CD4-positive, alpha-beta T cell treated with Interleukin-2 at 100 ng/mL for 4 hours (primary cell): ENCODE measurements around the gene ORMDL2.
"Not testable (repeated sequence)": the region's sequence is repeated elsewhere in the genome, so short reads cannot be mapped to it uniquely, and the experiment has no call there.

ENCODE experiments used
- DNase-seq: peaks from one replicate; pipeline ENCODE4 v3.0.0-alpha.2; 2020; ENCODE audit warnings: low spot score

The ORMDL2 gene

DNA sequence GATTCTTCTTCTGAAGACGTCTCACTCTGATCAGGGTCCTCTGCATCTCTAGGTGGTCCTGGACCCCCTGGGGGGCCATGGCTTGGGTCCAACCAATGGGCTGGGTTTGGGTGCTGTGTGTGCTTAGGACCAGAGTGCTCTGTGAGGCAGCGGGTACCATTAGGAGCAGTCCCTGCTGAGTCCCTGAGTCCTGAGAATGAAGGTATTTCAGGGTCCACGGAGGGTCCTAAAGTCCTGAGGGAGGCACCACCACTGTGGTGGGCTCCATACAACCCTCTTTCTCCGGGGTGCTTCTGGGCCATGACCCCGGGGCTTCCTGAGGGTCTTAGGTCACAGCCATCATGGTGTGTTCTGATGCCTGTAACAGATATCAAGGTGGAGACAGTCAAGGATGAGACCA, 10.5 kb downstream of the ORMDL2 start:
- no peak for DNase-seq

DNA sequence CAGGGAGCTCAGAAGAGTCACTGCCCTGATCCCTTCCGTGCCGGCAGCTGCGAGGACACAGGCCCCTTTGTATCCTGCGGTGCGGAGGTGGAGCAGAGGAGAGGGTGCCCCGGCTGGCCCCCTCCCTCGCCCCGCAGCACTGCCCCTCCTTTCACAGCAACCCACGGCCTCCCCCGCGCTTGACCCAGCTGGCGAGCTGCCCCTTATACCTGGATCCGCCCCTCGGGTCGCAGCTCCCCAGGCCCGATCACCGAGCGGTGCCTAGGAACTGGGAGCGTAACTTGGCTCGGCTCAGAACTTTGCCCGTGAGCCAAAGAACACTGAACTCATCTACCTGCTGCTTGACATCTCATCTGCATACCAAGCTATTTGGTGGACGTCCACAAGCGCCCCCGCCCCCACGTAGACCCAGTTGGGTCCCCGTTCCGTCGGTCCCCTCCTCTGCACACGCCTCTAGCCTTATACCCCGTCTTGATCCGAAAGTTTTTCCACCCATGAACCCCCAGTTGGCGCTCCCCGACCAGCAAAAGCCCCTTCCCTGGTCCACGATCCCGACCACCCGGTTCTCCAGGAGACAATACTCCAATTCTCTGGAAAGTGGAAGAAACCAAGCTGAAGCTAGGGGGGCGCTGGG, 12.2 kb downstream of the ORMDL2 start:
- peak; percentile 16 for DNase-seq

DNA sequence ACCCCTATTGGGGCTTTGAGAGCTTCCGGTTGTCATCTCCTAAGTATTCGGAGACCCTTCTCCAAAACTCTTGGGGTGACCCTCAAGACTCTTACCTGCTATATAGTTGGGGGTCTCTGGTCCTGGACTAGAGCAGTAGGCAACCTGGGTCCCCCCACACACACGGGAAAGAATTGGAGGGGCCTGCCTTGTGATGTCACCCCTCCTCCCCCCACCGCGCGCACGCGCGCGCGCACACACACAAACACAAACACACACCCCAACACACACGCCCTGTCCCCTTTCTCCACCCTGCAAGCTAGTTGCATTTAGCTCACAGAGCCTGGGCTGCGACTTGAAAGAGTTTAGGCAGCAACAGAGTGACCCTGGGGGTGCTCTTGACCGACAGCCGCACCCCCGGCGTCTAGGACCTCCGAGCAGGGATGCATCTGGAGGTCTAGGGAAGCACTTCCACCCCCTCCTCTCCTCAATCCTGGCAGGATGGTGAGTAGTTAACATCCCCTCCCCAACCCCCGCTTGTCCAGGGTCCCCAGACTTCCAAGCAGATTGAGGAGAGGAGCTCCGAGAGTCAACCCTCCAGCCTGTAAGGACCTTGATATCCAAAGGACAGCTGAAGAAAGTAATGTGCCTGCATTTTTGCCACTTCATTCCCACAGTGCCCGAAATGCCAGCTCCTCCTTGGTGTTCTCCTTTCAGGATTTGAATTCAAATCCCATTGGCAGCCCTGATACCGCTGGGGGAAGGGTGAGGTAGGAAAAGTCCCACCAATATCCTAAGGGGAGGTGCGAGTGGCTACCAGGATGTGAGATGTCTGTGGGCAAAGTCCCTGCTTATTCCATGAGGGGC, 13.0 kb downstream of the ORMDL2 start:
- peak; percentile 60 for DNase-seq

DNA sequence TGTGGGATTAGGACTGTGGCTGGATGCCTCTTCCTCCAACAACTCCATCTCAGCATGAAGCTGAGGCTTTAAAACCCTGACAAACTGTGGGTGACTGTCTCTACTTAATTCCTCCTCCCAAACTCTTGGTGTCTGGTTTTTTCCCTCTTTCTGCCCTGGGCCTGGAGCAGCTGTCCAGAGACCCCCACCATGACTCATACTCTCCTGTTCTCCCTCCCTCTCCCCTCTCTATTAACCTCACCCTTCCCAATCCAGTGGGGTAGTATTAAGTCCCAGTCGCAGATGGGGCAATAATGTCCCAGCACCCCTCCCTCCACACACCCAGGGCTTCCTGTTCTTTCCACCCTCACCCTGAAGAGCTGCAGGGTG, 13.6 kb downstream of the ORMDL2 start:
- DNase-seq: no peak

- DNase-seq: no peak
These were observed 15.2 kb downstream of the ORMDL2 start for GRCh38 chr12:55833056-55833455.

DNA sequence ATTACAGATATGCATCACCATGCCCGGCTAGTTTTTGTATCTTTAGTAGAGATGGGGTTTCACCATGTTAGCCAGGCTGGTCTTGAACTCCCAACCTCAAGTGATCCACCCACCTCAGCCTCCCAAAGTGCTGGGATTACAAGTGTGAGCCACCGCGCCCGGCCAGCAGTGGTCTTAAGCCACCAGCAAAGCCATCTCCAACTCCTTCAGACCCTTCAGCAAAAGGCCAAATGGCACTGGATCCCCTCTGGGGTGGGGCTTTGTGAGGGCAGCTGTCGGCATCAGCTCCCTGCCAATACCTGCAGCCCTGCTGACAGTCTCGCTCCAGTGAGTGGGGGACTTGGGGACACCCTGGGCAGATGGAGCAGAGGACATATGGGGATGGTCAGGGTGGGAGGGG, 16.6 kb downstream of the ORMDL2 start:
- DNase-seq: not testable (repeated sequence)

DNA sequence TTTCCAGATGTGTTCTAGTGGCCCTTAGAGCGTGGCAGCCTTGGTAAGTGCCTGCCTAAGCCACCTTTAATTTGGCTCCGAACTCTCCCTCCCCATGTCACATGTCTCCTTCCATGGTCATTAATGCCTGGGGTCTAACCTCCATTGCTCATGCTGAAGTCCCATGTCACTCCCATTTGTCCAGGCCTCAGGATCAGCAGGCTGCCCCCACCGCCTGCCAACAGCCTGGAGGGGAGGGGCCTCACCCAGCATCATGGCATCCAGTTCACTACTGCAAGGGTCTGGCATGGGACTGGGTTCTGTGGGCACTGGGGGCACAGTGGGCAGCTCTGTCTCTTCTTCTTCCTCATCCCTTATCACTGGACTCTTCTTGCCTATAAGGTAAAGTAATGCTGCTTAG, 20.5 kb downstream of the ORMDL2 start:
- DNase-seq: no peak

GRCh38 chr12:55839345-55840140, 21.7 kb downstream of the ORMDL2 start:
- no peak for DNase-seq

DNA sequence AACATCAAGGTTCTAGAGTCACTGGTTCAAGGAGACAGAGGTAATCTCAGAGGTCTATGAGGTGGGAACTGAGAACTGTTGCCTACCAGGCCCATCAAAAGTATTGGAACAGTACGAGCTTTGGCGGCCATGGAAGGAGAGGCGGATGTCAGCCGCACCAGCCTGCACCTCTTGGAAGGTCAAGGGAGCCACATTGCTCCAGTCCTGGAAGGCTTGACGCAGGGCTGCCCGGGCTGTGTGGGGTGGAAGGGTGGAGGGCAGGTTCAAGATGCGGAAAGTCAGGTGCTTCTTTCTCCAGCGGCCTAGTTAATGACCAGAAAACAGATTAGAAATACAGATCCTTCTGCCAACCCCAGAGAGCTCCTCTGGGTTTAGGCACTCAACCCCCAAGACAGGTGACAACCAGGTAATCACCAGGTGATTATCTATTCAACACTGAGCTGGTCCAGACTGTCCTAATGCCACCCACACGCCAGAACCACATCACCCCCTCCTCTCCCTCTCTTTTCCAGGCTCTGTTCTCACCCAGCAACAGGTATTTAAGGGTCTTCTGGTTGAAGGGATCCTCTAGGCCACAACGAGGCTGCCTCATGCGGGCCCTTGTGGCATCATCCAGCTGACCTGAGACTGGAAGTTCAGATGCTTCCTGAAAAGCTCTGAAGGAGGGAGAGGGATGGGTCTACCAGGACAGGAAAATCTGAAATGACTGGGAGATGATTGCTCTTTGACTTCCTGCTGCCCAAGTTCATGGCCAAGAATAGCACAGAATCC, 22.9 kb downstream of the ORMDL2 start:
- DNase-seq: no peak

- DNase-seq: no peak
These were observed 25.0 kb downstream of the ORMDL2 start, which contains the start of gene MMP19 for GRCh38 chr12:55842681-55843429. TSS of gene MMP19 (minus strand) at chr12:55842936. CDS start at chr12:55842830, 106 bp downstream.

GRCh38 chr12:55843431-55843830, 25.6 kb downstream of the ORMDL2 start:
- DNase-seq: no peak

- no peak for DNase-seq
These were observed 27.1 kb downstream of the ORMDL2 start for GRCh38 chr12:55844961-55845360.

- DNase-seq: no peak
These were observed 27.5 kb downstream of the ORMDL2 start for GRCh38 chr12:55845361-55845760.

DNA sequence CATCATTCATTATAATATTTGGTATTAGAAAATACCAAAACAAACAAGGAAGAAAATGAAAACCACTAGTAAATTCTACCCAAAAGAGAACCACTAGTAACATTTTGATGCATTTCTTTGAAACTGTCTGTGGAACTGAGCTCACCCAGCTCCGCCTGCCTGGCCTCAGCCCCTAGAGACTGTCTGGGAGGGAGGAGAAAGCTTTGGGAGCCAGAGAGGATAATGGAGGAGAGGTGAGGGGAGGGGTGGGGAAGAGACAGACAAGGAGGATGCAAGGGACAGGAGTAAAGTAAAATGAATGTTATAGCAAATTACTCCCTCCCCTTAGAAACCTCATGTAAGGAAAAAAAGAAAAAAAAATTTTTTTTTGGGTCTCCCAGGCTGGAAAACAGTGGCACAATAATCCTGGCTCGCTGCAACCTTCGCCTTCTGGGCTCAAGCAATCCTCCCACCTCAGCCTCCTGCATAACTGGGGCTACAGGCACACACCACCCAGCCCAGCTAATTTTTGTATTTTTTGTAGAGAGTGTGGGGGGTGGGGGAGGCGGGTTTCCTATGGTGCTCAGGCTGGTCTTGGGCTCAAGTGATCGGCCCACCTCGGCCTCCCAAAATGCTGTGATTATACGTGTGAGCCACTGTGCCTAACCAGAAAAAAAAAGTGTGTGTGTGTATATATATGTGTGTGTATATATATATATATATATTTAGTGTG, 28.1 kb downstream of the ORMDL2 start:
- no peak for DNase-seq

GRCh38 chr12:55847033-55847432, 29.2 kb downstream of the ORMDL2 start:
- DNase-seq: no peak

GRCh38 chr12:55847603-55848291, 29.9 kb downstream of the ORMDL2 start:
- DNase-seq: peak; percentile 16

- no peak for DNase-seq
These were observed 31.9 kb downstream of the ORMDL2 start for GRCh38 chr12:55849616-55850343.

- no peak for DNase-seq
These were observed 32.6 kb downstream of the ORMDL2 start for GRCh38 chr12:55850401-55850800.

- DNase-seq: no peak
These were observed 33.1 kb downstream of the ORMDL2 start for GRCh38 chr12:55850893-55851292.
